Measurements from ENCODE around the gene INSIG1.

Gene INSIG1

DNA sequence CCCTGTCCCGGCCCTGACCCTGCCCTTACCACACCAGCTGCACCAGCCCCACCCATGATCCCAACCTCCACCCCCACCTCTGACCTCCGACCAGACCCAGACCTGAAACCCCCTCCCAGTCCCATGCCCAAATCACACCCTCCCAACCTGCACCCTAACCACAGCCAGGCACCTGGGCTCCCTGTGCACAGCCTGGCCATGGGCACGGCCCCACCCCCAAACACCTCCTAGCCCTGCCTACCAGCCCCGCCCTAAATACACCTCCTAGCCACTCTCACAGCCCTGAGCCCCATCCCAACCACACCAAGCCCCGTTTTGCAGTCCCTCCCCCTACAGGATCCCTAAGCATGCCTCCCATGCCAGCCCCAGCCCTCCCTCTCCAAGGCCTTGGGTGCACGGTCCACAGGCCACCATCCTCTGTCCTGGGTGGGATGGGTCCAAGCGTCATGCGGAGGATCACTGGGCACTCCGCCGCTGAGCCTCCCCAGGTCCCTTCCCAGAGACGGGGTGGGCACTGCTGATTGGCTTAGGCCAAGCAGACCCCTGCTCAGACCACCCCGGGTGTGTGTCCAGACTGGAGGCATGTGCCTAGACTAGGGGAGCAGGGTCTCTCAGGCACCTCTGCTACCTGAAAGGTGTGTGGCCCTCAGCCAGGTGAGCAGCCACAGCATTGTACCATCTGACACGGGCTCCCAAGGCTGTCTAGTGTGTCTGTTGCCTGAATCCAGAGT, 30.1 kb downstream of the INSIG1 start:
- no peak for DNase-seq (ENCODE audit: low spot score)

GRCh38 chr7:155329225-155329624, 31.5 kb downstream of the INSIG1 start:
- no peak for DNase-seq (ENCODE audit: low spot score)

- no peak for DNase-seq (ENCODE audit: low spot score)
Measured at GRCh38 chr7:155331396-155331795, 33.7 kb downstream of the INSIG1 start.

GRCh38 chr7:155333346-155334234, 35.9 kb downstream of the INSIG1 start:
- DNase-seq (ENCODE audit: low spot score) = no peak

DNA sequence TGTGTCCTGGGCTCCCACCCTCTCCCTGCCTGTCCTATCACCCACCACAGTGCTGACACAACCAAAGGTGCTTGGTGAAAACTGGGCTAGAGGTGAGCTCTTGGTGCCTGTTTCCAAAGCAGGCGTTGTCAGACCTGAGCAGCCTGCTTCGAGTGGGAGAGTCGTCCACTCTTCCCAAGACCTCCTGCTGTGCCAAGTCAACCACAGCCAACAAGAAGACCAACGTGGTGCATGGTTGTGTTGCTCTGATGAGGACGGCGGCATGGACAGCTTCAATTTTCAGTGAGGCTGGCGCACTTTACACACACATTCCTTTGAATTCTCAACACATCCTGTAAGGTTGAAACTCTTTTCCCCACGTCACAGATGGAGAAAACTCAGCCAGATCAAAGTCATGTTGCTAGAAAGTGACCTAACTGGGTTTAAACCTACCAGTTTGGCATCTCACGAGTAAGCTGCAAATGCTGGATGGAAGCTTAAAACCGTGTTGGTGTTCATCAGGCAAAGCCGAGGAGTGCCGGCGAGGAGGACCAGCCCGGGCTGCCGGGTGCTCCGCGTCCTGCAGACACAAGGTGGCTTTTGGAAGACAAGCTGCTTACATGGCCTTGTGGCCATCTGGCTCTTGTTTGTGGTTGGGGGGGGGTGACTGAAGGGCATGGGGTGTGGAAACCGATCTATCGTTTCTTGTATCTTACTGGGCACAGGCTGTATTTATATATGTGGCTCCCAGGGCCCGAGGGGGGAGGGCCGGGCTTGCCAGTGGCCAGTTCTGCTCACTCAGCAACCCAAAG, 39.3 kb downstream of the INSIG1 start:
- DNase-seq (ENCODE audit: low spot score) = no peak

DNA sequence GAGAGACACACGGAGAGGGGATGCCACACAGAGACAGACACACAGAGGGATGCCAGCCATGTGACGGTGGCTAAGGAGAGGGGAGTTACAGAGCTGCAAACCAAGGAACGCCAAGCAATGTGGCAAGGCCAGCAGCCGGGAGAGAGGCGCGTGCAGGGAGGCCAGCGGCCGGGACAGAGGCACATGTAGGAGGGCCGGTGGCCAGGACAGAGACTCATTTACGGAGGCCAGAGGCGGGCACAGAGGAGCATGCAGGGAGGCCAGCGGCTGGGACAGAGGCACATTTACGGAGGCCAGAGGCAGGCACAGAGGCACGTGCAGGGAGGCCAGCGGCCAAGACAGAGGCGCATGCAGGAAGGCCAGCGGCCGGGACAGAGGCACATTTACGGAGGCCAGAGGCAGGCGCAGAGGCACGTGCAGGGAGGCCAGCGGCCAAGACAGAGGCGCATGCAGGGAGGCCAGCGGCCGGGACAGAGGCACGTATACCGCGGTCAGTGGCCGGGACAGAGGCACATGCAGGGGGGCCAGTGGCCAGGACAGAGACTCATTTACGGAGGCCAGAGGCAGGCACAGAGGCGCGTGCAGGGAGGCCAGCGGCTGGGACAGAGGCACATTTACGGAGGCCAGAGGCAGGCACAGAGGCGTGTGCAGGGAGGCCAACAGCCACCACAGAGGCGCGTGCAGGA, 40.4 kb downstream of the INSIG1 start:
- no peak for DNase-seq (ENCODE audit: low spot score)

DNA sequence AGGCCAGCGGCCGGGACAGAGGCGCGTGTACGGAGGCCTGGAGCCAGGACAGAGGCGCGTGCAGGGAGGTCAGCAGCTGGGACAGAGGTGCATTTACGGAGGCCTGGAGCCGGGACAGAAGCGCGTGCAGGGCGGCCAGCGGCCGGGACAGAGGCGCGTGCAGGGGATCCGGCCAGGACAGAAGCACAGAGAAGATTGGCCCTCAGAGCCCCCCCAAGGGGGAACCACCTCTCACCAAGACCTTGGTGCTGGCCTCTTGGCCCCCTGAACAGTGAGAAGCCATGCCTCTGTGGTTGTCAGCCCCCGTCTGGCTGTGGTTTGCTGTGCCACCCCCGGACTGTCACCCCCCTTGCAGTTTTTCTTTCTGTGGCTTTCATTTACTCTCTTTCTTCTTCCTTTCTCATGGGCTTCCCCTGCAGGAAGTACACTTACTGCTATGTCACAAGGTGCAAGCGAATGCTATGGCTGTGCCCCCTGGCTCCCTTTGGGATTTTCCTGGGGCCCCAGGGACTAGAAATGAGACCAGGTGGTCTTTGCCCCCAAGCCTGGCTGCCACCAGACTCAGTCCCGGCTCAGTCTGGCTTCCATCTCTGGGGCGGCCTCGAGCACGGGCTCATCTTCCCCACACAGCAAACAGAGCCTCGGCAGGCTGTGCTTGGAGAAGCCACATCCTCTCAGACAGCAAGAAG, 41.1 kb downstream of the INSIG1 start:
- DNase-seq (ENCODE audit: low spot score) = no peak

- DNase-seq (ENCODE audit: low spot score) = no peak
Measured at GRCh38 chr7:155339474-155339873, 41.8 kb downstream of the INSIG1 start.

DNA sequence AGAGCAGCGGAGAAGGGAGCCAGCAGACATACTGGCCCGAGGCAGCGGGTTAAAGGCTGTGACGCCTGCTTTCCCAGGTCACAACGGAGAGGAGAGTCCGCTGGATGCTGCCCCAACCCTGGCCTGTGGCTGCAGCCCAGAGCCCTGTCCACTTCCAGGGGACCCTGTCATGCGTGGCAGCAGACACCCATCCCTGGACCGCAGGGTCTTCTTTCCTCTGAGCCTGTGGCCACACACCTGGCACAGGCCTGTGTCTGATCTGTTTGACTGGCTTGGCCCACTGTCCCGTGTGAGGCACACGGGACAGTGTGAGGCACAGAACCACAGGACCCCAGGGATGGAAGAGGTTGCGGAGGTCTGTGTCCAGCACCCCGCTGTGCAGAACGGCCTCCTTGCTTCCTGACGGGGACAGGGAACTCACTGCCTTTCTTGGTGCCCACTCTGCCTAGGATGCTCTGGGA, 42.4 kb downstream of the INSIG1 start:
- no peak for DNase-seq (ENCODE audit: low spot score)

DNA sequence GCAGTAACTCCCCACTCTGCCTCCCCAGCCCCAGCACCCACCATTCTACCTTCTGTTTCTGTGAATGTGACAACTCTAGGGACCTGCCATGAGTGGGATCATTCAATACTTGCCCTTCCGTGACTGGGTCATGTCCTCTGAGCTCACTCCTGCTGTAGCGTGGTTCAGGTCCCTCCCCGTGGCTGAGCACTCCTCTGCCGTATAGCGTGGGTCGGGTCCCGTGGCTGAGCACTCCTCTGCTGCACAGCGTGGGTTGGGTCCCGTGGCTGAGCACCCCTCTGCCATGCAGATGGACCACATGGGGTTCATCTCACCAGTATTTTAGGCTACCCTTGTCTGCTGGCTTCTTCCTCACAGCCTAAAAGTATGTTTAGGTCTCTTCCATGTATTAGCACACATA, 43.0 kb downstream of the INSIG1 start:
- DNase-seq (ENCODE audit: low spot score) = no peak

DNA sequence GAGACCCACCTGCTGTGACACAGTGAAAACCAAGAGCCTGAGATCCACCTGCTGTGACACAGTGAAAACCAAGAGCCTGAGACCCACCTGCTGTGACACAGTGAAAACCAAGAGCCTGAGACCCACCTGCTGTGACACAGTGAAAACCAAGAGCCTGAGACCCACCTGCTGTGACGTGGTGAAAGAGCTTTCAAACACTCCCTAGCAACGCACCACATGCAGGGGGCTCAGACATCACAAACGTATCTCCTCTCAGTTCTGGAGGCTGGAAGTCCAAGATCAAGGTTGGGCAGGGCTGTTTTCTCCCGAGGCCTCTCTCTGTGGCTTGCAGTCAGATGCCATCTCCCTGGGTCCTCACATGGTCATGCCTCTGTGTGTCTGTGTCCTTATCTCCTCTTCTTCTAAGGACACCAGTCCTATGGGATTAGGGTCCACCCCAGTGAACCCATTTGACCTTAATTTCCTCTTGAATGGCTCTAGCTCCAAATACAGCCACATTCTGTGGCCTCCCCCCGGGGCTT, 43.8 kb downstream of the INSIG1 start:
- DNase-seq (ENCODE audit: low spot score) = no peak

GRCh38 chr7:155342313-155342712, 44.6 kb downstream of the INSIG1 start:
- DNase-seq (ENCODE audit: low spot score) = no peak

DNA sequence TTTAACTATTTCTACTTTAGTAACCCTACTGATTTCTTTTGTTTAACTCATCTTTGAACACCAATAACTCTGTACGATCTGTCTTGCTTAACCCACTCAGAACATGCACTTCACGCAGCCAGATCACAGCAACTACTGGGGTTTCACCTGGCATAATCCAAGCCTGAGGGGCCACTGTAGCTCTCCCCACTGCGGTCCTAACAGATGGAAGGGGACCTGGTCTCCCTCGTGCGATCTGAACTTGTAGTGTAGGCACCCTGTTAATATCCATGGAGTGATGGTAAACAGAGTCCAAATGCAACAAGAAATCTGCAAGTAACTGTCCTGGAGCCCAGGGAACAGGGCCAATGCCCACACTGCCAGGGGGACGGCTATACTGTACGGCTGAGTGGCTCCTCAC, 45.5 kb downstream of the INSIG1 start:
- DNase-seq (ENCODE audit: low spot score) = no peak

DNA sequence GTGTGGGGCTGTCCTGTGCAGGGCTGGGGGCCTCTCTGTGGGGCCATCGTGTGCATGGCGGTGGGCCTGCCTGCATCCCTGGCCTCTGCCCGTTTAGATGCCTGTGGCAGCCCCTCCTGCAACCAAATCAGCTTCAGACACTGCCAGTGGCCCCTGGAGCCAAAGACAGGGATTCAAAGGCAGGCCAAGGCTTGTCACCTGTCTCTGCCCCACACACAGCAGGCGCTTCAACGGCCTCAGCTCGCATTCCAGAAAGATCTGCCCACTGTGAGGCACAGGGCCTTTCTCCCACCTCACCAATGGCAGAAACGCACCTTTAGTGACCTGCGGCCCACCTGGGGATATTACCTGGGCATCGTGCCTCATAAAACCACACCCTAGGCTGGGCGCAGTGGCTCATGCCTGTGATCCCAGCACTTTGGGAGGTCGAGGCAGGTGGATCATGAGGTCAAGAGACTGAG, 46.0 kb downstream of the INSIG1 start:
- DNase-seq (ENCODE audit: low spot score) = no peak

GRCh38 chr7:155344270-155344617, 46.6 kb downstream of the INSIG1 start:
- no peak for DNase-seq (ENCODE audit: low spot score)

- peak; percentile 90 for DNase-seq (ENCODE audit: low spot score)
Measured at GRCh38 chr7:155344618-155345433, 47.1 kb downstream of the INSIG1 start.

GRCh38 chr7:155345490-155345889, 47.8 kb downstream of the INSIG1 start:
- no peak for DNase-seq (ENCODE audit: low spot score)

- DNase-seq (ENCODE audit: low spot score) = no peak
Measured at GRCh38 chr7:155346285-155346684, 48.6 kb downstream of the INSIG1 start.

- DNase-seq (ENCODE audit: low spot score) = no peak
Measured at GRCh38 chr7:155348806-155349205, 51.1 kb downstream of the INSIG1 start.

Data from RKO (cell line).